A549 treated with AZD9567 at 1 μM for 4 hours (cell line): ENCODE data around the gene PDPN. TPM values are rescaled to one million over a fixed set of nuclear protein-coding genes. Genes with fewer than 3 reads are reported as not detected.

ENCODE experiments used
- total RNA-seq: library from RNA; stranded (reverse); fragments of 200-300 nt; extraction: Qiagen RNA extraction; gene quantifications from 5 replicates; pipeline ENCODE4 v1.2.3, GENCODE V29; 2022; ENCODE audit not compliant: insufficient read depth

Gene PDPN
- total RNA-seq = not detected in 5 replicates

GRCh38 chr1:13583595-13583965 is at the start of gene PDPN:
Gene PDPN (plus strand): TSS chr1:13583832. CDS start chr1:13584034, 202 bp downstream.

Other genes starting within 250 kb of the PDPN start
- not detected in 5 replicates for gene PRAMEF14, start 236.7 kb upstream of the PDPN start, total RNA-seq
- gene PRAMEF19, start 211.9 kb upstream of the PDPN start, total RNA-seq = not detected in 5 replicates
- not detected in 5 replicates for gene PRAMEF17, start 194.2 kb upstream of the PDPN start, total RNA-seq
- gene PRAMEF20, start 173.4 kb upstream of the PDPN start, total RNA-seq = not detected in 5 replicates
- 0.03 to 0.05 TPM (median 0.03 TPM) in 3 of 5 replicates, not detected in the others for gene LRRC38, start 69.8 kb upstream of the PDPN start, total RNA-seq
- 8.9 to 13.4 TPM (median 10.1 TPM) in 5 replicates for gene PRDM2, start 116.4 kb downstream of the PDPN start, total RNA-seq